ENCODE data around the gene CDH22.

CDH22 gene

DNA sequence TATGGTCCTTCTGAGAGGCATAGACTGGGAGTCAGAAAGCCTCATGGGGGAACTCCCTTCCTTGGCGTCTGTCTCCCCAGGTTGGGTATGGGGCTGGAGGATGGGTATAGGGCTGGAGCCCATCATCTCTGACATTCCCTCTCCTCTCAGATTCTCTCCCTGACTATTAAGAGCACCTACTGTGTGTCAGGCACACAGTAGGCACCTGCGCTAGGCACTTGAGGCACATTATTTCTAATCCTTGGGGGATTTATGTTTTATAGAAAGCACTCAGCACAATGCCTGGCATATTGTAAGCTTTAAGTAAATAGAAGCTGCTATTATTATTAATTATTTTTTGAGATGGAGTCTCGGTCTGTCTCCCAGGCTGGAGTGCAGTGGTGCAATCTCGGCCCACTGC, 113.9 kb downstream of the CDH22 start:
- DNase-seq, result no peak
- Histone ChIP-seq H3K9me3 (ENCODE audit: severe bottlenecking) (no peaks in the 10 kb centered on the region), H3K4me3 (ENCODE audit: low read depth, low read length) (no peak overlapping the region), H3K27me3 (ENCODE audit: insufficient read depth, low read depth, severe bottlenecking) (no peaks in the 10 kb centered on the region), H3K27ac (no peak overlapping the region), H3K36me3 (no peaks in the 10 kb centered on the region)
- no peak for TF ChIP-seq CTCF (IDR thresholded peaks at IDR 0.05; ENCODE audit: low read depth, low read length)

- Histone ChIP-seq H3K27me3 (ENCODE audit: insufficient read depth, low read depth, severe bottlenecking) (no peaks in the 10 kb centered on the region), H3K4me3 (ENCODE audit: low read depth, low read length) (no peak overlapping the region), H3K27ac (peak overlapping the region; percentile 68), H3K36me3 (no peaks in the 10 kb centered on the region), H3K9me3 (ENCODE audit: severe bottlenecking) (no peaks in the 10 kb centered on the region)
- peak; percentile 77 for DNase-seq
- no peak for TF ChIP-seq CTCF (IDR thresholded peaks at IDR 0.05; ENCODE audit: low read depth, low read length)
Observed at GRCh38 chr20:46192376-46192944, 115.8 kb downstream of the CDH22 start.

GRCh38 chr20:46191611-46192010, 116.7 kb downstream of the CDH22 start:
- Histone ChIP-seq H3K27ac (no peak overlapping the region), H3K27me3 (ENCODE audit: insufficient read depth, low read depth, severe bottlenecking) (no peaks in the 10 kb centered on the region), H3K9me3 (ENCODE audit: severe bottlenecking) (no peaks in the 10 kb centered on the region), H3K36me3 (no peaks in the 10 kb centered on the region), H3K4me3 (ENCODE audit: low read depth, low read length) (no peak overlapping the region)
- no peak for TF ChIP-seq CTCF (IDR thresholded peaks at IDR 0.05; ENCODE audit: low read depth, low read length)
- no peak for DNase-seq

- H3K36me3 ChIP-seq, result no peaks in the 10 kb centered on the region
- H3K27me3 ChIP-seq (ENCODE audit: insufficient read depth, low read depth, severe bottlenecking), result no peaks in the 10 kb centered on the region
- no peak for TF ChIP-seq CTCF (IDR thresholded peaks at IDR 0.05; ENCODE audit: low read depth, low read length)
- no peaks in the 10 kb centered on the region for H3K9me3 ChIP-seq (ENCODE audit: severe bottlenecking)
- no peak overlapping the region for H3K4me3 ChIP-seq (ENCODE audit: low read depth, low read length)
- H3K27ac ChIP-seq, result no peak overlapping the region
- no peak for DNase-seq
Observed at GRCh38 chr20:46191168-46191540, 117.1 kb downstream of the CDH22 start.

DNA sequence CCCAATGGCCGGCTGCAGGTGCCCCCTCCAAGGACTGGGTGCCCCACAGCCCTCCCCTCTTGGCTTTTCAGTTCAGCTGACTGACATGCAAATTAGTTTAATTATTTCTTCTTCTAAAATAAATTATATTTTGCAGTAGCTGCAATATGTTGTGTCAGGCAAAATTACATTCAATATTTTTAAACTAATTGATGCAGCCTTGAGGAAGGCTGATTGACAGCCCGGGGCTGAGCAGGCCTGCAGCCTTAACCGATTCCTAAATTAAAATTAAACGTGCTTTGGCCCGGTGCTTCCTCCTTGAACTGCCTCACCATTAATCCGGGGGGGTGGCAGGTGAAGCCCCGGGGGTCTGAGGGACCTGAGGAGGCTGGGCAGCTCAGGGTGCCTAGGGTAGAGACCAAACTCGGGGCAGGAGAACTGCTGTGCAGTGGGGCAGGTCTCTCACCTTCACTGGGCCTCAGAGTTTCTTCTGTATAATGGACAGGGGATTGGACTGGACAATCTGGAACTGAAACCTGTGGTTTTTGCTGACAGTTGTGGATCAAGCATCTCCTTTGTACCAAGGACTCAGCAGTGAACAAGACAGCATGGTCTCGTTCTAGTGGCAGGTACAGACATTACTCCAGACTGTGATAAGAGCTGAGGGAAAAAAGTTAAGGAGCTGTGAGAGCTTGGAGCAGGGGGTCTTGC, 117.7 kb downstream of the CDH22 start:
- TF ChIP-seq CTCF (IDR thresholded peaks at IDR 0.05; ENCODE audit: low read depth, low read length), result no peak
- Histone ChIP-seq H3K27ac (no peak overlapping the region), H3K9me3 (ENCODE audit: severe bottlenecking) (no peaks in the 10 kb centered on the region), H3K27me3 (ENCODE audit: insufficient read depth, low read depth, severe bottlenecking) (no peaks in the 10 kb centered on the region), H3K4me3 (ENCODE audit: low read depth, low read length) (no peak overlapping the region), H3K36me3 (no peaks in the 10 kb centered on the region)
- DNase-seq, result no peak

Measured in WERI-Rb-1 (cell line).